IPS-18c (cell line): ENCODE data around the gene URI1.
"Not testable (repeated sequence)": the region's sequence is repeated elsewhere in the genome, so short reads cannot be mapped to it uniquely, and the experiment has no call there.

Experiments used
- H3K4me3 ChIP-seq: 2 replicates; pipeline ENCODE4 v1.7.0; 2013; ENCODE audit warnings: low read depth, mild to moderate bottlenecking, low read length, moderate library complexity; ENCODE audit not compliant: insufficient read depth
- H3K9me3 ChIP-seq: one replicate; pipeline ENCODE4 v1.6.1; 2013; ENCODE audit warnings: mild to moderate bottlenecking, low read length, moderate library complexity; ENCODE audit not compliant: control insufficient read depth, insufficient read depth

The URI1 gene, protein sequence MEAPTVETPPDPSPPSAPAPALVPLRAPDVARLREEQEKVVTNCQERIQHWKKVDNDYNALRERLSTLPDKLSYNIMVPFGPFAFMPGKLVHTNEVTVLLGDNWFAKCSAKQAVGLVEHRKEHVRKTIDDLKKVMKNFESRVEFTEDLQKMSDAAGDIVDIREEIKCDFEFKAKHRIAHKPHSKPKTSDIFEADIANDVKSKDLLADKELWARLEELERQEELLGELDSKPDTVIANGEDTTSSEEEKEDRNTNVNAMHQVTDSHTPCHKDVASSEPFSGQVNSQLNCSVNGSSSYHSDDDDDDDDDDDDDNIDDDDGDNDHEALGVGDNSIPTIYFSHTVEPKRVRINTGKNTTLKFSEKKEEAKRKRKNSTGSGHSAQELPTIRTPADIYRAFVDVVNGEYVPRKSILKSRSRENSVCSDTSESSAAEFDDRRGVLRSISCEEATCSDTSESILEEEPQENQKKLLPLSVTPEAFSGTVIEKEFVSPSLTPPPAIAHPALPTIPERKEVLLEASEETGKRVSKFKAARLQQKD

GRCh38 chr19:29941828-29942403 lies at the start of gene URI1:
Gene URI1 (plus strand): TSS chr19:29942239. CDS start chr19:29942548, 309 bp downstream.
- H3K9me3 ChIP-seq = no peaks in the 10 kb centered on the region

DNA sequence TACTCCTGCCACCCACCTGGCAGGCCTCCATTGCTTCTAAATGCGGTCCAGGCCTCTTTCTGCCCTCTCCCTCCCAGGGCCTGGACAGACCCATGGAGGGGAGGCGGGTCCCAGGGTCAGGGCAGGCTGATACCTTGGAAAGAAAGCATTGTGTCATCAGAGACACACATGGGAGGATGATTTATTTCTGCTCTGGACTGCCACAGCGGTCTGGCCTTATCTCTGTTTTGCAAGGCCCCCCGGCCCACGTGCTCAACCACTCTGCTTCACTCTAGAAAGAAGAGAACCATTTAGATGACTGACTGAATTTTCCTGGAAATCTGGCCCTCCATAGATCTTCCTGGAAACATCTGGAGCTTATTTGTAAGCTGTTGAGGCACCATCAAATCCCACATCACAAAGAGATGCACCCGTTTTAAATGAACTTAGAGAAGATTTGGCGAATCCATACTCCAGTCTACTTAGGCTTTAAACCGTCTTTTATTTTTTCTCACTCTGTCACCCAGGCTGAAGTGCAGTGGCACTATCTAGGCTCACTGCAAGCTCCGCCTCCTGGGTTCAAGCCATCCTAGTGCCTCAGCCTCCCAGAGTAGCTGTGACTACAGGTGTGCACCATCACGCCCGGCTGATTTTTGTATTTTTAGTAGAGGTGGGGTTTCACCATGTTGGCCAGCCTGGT lies 48.3 kb upstream of the URI1 start:
- Histone ChIP-seq H3K9me3 (peaks cover 2% of the 10 kb centered on the region), H3K4me3 (no peak overlapping the region)

More at GRCh38 chr19:29941828-29942403, at the start of gene URI1:
- H3K4me3 ChIP-seq = peak within 1 kb of the TSS; percentile 89

DNA sequence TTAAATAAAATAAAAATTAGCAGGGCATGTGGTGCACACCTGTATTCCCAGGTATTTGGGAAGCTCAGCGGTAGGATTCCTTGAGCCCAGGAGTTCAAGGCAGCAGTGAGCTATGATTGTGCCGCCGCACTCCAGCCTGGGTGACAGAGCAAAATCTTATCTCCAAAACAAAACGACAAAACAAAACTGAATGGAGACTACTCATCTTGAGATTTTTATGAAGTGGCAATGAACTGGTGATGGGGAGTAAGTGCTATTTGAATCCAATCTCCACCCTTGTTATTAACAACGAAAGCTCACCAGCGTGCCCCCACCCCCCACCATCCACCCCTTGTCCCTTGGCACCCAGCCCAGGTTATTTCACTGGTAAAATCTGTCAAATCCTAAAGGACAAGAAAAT lies 45.2 kb upstream of the URI1 start:
- Histone ChIP-seq H3K9me3 (peaks cover 2% of the 10 kb centered on the region), H3K4me3 (no peak overlapping the region)

GRCh38 chr19:29897466-29897865 lies 44.6 kb upstream of the URI1 start:
- H3K9me3 ChIP-seq = peaks cover 2% of the 10 kb centered on the region
- no peak overlapping the region for H3K4me3 ChIP-seq

DNA sequence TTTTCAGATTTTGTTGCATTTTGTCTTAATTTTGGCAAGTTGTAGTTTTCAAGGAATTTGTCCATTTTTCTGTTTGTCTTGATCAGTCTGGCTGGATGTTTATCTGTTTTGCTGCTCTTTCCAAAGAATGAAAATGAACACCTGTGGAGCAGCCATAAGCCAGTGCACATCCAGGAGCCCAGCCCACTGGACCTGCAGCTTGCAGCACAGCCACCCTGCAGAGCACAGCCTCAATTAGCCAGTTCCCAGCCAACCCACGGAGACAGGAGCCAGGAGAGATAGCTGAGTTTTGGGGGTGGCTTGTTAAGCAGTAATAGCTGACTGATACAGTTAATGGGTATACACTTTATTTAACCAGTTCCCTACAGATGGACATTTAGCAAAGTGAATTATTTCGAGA lies 38.0 kb upstream of the URI1 start:
- no peaks in the 10 kb centered on the region for H3K9me3 ChIP-seq
- no peak overlapping the region for H3K4me3 ChIP-seq

GRCh38 chr19:29908963-29909944 lies 32.8 kb upstream of the URI1 start:
- H3K4me3 ChIP-seq = no peak overlapping the region
- H3K9me3 ChIP-seq = no peaks in the 10 kb centered on the region

- H3K4me3 ChIP-seq = no peak overlapping the region
Observed at GRCh38 chr19:29914933-29915332, 27.1 kb upstream of the URI1 start.

DNA sequence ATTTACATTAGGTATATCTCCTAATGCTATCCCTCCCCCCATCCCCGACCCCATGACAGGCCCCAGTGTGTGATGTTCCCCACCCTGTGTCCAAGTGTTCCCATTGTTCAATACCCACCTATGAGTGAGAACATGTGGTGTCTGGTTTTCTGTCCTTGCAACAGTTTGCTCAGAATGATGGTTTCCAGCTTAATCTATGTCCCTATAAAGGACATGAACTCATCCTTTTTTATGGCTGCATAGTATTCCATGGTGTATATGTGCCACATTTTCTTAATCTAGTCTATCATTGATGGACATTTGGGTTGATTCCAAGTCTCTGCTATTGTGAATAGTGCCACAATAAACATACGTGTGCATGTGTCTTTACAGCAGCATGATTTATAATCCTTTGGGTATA lies 26.2 kb upstream of the URI1 start:
- not testable (repeated sequence) for H3K9me3 ChIP-seq, H3K4me3 ChIP-seq

More at GRCh38 chr19:29914933-29915332, 27.1 kb upstream of the URI1 start:
- no peaks in the 10 kb centered on the region for H3K9me3 ChIP-seq

DNA sequence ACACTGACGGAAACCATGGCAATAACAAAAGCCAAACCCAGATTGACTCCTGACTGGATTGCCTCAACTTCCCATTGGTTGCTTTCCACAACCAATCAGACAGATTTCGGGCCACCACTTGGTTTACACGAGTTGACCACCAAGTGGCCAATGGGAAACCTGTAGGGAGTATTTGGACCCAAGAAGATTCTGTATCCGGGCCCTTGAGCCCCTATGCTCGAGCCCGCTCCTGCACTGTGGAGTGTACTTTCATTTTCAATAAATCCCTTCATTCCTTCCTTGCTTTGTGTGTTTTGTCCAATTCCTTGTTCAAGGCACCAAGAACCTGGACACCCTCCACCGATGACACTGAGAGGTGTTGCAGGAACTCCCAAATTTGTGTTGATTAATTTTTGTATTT lies 24.1 kb upstream of the URI1 start:
- no peaks in the 10 kb centered on the region for H3K9me3 ChIP-seq
- no peak overlapping the region for H3K4me3 ChIP-seq

DNA sequence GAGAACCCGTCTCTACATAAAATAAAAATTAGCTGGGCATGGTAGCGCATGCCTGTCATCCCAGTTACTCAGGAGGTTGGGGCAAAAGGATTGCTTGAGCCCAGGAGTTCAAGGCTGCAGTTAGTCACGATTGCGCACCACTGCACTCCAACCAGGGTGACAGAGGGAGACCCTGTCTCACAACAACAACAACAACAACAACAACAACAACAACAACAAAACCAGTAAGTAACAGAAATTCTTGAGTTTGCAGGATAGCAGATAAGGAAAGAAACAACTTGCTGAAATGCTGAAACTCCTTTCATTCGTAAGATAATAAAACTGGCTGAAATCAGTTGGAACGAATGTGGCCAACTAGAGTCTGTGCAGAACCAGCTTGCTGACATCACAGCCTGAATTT lies 23.1 kb upstream of the URI1 start:
- Histone ChIP-seq H3K9me3 (no peaks in the 10 kb centered on the region), H3K4me3 (no peak overlapping the region)

- no peak overlapping the region for H3K4me3 ChIP-seq
- H3K9me3 ChIP-seq = no peaks in the 10 kb centered on the region
Observed at GRCh38 chr19:29922972-29923371, 19.1 kb upstream of the URI1 start.

- no peak overlapping the region for H3K4me3 ChIP-seq
- no peaks in the 10 kb centered on the region for H3K9me3 ChIP-seq
Observed at GRCh38 chr19:29923653-29924052, 18.4 kb upstream of the URI1 start.

DNA sequence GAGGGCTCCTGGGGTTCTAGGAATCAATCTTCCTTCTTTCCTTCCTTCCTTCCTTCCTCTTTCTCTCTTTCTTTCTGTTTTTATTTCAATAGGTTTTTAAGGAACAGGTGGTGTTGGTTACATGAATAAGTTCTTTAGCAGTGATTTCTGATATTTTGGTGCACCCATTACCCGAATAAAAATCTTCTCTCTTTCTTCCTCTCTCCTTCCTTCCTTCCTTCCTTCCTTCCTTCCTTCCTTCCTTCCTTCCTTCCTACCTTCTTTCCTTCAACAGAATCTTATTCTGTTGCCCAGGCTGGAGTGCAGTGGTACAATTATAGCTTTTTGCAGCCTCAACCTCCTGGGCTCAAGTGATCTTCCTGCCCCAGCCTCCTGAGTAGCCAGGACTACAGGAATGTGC lies 16.0 kb upstream of the URI1 start:
- no peaks in the 10 kb centered on the region for H3K9me3 ChIP-seq
- no peak overlapping the region for H3K4me3 ChIP-seq

- H3K4me3 ChIP-seq = no peak overlapping the region
- H3K9me3 ChIP-seq = no peaks in the 10 kb centered on the region
Observed at GRCh38 chr19:29926801-29927200, 15.2 kb upstream of the URI1 start.

DNA sequence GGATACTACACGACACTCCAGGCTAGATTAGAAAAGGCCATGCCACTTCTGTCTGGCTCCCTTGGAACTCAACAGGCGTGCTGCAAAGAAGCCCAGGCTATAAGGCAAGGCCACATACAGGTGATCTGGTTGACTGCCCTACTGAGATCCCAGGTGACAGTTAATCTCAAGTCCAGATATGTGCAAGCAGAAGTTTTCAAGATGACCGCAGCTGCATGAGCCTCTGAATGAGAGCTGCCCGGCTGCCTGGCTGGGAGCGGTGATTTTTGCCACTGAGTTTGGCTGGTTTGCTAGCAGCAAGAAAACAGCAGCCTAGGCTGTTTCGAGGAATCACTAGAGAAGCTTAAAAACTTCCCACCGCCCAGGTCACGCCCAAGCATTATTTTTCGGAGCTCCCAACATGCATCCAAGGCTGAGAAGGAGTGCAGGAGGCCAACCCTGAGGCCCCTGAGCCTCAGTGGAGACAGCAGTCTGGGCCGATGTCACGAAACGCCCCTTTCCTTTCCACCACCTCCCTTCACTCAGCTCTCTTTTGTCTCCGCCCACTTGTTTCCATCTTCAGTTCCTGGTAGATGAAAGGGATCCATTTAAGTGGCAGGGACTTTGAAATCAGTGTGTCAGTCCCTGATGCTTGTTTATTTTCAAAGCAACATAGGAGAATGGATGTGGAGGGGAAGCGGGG lies 14.0 kb upstream of the URI1 start:
- no peaks in the 10 kb centered on the region for H3K9me3 ChIP-seq

DNA sequence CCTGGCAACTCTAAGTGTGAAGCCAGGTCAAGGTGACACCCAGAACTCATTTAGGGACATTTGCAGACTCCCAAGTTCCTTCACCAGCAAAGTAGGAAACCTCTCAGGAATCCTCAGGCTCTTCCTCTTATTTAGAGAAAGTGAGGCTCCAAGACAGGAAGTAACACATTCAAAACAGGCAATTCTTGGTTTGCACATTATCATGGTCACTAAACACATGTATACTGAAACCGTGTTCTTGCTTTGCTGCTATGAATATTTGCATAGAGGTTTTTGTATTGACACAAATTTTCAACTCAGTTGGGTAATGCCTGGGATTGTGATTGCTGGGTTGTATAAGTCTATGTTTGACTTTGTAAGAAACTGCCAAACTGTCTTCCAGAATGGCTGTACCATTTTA lies 13.2 kb upstream of the URI1 start:
- H3K4me3 ChIP-seq = no peak overlapping the region
- H3K9me3 ChIP-seq = no peaks in the 10 kb centered on the region

More for the DNA sequence above, 14.0 kb upstream of the URI1 start:
- H3K4me3 ChIP-seq = no peak overlapping the region
